Left colon (tissue), 2 donors: ENCODE data around the gene ARSJ. TPM values are rescaled to one million over a fixed set of nuclear protein-coding genes. Genes with fewer than 3 reads are reported as not detected.
"Not testable (repeated sequence)": the region's sequence is repeated elsewhere in the genome, so short reads cannot be mapped to it uniquely, and the experiment has no call there.

Experiments
- ATAC-seq: fragments of 200-7000 bp; cut with Tn5 transposase; one replicate; pipeline ENCODE4 v1.9.1; 2020; ENCODE audit warnings: mild to moderate bottlenecking, moderate library complexity
- DNase-seq, 2 donors: peaks; one replicate each; pipeline ENCODE4 v3.0.0-alpha.2; 2020
- intact Hi-C, 2 donors: fragments of 100-400 bp; cut with DNase I in 1 of 2; cut with micrococcal nuclease in 1 of 2; formaldehyde crosslinking; loops; one replicate each; pipeline versions ENCODE4 v1.11.2 to v1.14.0; 2022; cut with DNase I, micrococcal nuclease
- long read RNA-seq: library from polyadenylated mRNA; unstranded; transcript quantifications from one replicate; pipeline ENCODE4 v2.0.0, GENCODE V29; 2021
- total RNA-seq, 2 donors: library from RNA; stranded (reverse); fragmentation: NEBNext Ultra II Directional; extraction: Animal tissue kit (Norgen Biotek cat#: 25700); gene quantifications; one replicate each; pipeline ENCODE4 v1.2.1, GENCODE V29; 2021
- donor health status: DM: no; HTN: no; CAD: no.
- donor health status: DM: yes; HTN: yes; CAD: no.

The ARSJ gene
- 10 to 100 TPM in 1 of 2 donors, 1 to 10 TPM in 1; 9.3 to 10.6 TPM for total RNA-seq
- long read RNA-seq, full-length matches to known transcripts: 3 of 9 reads
- long read RNA-seq, partial matches to known transcripts: 0 of 9 reads
- long read RNA-seq, other reads (novel, unspliced or antisense): 6 of 9 reads

- DNase-seq (peak; percentile 43 to 69), ATAC-seq (peak; percentile 79)
- intact Hi-C loops: no loop called here
These were observed at the start of gene ARSJ for GRCh38 chr4:113979148-113979904. TSS of gene ARSJ (minus strand) at chr4:113979647. CDS start at chr4:113978834, 813 bp downstream.

DNA sequence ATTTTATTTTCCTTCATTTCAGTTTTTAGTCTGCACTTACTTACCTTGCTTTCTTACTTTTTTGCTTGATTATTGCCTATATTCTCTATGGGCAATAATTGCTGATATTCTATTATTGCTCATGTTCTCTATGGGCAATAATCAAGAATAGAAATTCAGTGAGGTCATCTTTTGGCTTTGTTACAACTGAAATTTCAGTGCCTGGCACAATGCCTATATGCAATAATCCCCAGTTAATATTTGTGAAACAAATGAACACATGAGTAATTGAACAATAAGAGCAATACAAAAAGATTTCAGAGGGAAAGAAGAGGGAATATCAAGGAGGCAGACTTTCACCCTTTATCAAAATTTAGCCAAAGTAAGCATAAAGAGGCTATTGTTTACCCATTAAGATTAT is 48.6 kb upstream of the ARSJ start:
- ATAC-seq: no peak
- DNase-seq: no peak
- intact Hi-C loops: no loop called here

- intact Hi-C loops: no loop called here
- DNase-seq: no peak
- no peak for ATAC-seq
These were observed 48.1 kb upstream of the ARSJ start for GRCh38 chr4:114027596-114027995.

- intact Hi-C loops: no loop called here
- DNase-seq: no peak
- ATAC-seq: no peak
These were observed 47.0 kb upstream of the ARSJ start for GRCh38 chr4:114026447-114026846.

GRCh38 chr4:114025176-114025777 is 45.8 kb upstream of the ARSJ start:
- peak; percentile 100 for ATAC-seq
- intact Hi-C loops: no loop called here
- peak; percentile 51 to 71 for DNase-seq

DNA sequence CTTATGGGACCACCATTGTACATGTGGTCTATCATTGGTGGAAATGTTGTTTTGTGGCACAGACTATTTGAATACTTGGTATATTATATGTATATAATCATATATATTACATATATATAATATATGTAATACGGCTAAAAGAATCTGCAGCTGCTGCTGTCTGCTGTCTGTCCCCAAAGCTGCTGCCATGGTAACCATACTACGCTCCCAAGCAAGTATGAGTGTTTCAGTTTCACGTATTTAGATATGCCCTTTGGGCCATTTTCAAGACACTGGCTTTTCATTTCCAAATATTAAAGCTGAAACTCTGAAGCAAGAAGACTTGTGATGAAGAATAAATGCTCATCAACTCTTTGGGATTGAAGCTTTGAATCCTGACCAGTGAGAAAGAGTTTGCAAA is 42.0 kb upstream of the ARSJ start:
- ATAC-seq: no peak
- intact Hi-C loops: no loop called here

DNA sequence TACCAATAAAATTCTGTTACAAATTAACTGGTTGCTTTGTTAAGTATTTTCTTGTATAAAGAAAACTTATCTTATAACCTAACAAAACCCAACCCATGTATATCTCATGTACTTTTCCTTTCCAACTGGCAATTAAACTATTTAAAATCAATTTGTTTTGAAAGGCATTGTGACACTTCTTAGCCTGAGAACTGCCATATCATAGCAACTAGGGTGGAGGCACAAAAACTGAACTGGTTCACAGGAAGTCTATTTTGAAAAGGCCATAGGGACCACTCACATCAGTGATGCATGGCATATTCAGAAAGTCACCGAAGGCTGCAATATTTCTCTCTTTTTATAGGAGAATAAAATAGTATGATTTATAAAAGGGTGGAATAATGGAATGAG is 40.5 kb upstream of the ARSJ start:
- intact Hi-C loops: no loop called here
- ATAC-seq: peak; percentile 90
- no peak for DNase-seq

More for the DNA sequence above, 42.0 kb upstream of the ARSJ start:
- DNase-seq: no peak

GRCh38 chr4:114019276-114019968 is 40.0 kb upstream of the ARSJ start:
- no peak for ATAC-seq
- intact Hi-C loops: no loop called here

GRCh38 chr4:114017120-114017917 is 37.9 kb upstream of the ARSJ start:
- intact Hi-C loops: no loop called here
- ATAC-seq: no peak
- no peak for DNase-seq

More at GRCh38 chr4:114019276-114019968, 40.0 kb upstream of the ARSJ start:
- DNase-seq: no peak

GRCh38 chr4:114015444-114015899 is 36.0 kb upstream of the ARSJ start:
- ATAC-seq: peak; percentile 28
- intact Hi-C loops: no loop called here
- DNase-seq: no peak

DNA sequence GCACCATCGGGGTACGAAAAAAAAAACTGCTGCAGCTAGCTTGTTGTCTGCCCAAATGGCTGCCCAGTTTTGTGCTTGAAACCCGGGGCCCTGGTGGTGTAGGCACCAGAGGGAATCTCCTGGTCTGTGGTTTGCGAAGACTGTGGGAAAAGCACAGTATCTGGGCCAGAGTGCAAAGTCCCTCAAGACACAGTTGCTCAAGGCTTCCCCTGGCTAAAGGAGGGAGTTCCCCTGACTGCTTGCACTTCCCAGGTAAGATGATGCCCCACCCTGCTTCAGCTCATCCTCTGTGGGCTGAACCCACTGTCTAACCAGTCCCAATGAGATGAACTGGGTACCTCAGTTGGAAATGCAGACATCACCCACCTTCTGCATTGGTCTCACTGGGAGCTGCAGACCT is 33.8 kb upstream of the ARSJ start:
- ATAC-seq: peak; percentile 98
- peak in 1 of 2 donors; percentile 12 for DNase-seq
- intact Hi-C loops: not testable (repeated sequence)

GRCh38 chr4:114012749-114013148 is 33.3 kb upstream of the ARSJ start:
- intact Hi-C loops: no loop called here
- DNase-seq (no peak), ATAC-seq (no peak)

GRCh38 chr4:114005569-114006442 is 26.4 kb upstream of the ARSJ start:
- ATAC-seq (peak; percentile 70), DNase-seq (no peak)
- intact Hi-C loops: no loop called here

- DNase-seq, intact Hi-C loops: not testable (repeated sequence)
- peak; percentile 34 for ATAC-seq
These were observed 25.2 kb upstream of the ARSJ start for GRCh38 chr4:114004483-114005226.

DNA sequence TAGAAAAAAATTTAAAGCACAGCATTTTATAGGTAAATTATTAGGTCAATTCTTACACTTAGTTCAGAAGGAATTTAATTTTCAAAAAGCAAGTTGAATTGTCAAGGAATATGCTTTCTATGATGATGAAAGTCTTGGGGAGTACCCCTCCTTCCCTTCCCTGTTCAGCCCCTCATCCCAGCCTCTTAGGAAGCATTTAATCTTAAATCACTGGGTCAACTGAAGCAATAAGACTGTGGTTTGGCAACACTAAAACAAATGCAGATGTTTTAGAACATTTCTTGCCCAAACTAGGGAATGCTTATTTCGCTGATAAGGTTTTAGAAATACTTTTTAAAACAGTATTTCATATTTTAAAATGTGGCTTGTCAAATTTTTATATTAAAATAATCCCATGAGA is 19.1 kb upstream of the ARSJ start:
- ATAC-seq (no peak), DNase-seq (no peak)
- intact Hi-C loops: no loop called here

DNA sequence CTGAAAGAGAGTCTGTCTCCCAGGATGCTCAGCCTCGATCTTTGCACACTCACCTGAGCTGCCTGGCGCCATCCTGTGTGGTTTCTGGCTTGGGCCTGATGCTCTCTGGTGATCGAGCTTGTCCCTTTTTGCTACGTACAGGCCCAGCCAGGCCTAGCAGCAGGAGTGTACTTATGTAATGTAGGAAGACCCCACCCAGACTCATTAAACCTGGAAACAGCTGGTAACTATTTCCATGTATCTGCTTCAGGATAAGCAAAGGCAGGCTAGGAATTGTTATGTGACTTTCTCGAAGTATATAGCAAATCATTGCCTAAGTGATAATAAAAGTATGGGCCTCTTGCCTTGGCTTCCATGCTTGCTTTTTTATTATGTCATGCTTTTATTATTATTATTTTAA is 18.6 kb upstream of the ARSJ start:
- intact Hi-C loops: no loop called here
- ATAC-seq (peak; percentile 96), DNase-seq (peak; percentile 52 to 65)

GRCh38 chr4:113997206-113997605 is 17.8 kb upstream of the ARSJ start:
- intact Hi-C loops: no loop called here
- no peak for ATAC-seq
- no peak for DNase-seq
